ENCODE results near the gene PDE3A.

The PDE3A gene

GRCh38 chr12:20395791-20396550 lies 27.6 kb downstream of the PDE3A start:
- H3K4me1 ChIP-seq (ENCODE audit: control insufficient read depth, insufficient read depth, low read length), result no peaks in the 10 kb centered on the region
- no peak for DNase-seq (ENCODE audit: low read depth, low spot score)
- no peaks in the 10 kb centered on the region for H3K36me3 ChIP-seq (ENCODE audit: control insufficient read depth, insufficient read depth, low read length)
- H3K27ac ChIP-seq (ENCODE audit: low read length), result no peak overlapping the region
- WGBS (ENCODE audit: insufficient coverage, insufficient read length), result no CpG with 5 or more reads among the region's 6 CpGs
- no peaks in the 10 kb centered on the region for H3K27me3 ChIP-seq (ENCODE audit: control insufficient read depth, insufficient read depth, low read length)
- no peak overlapping the region for H3K4me3 ChIP-seq (ENCODE audit: low read length)
- H3K9me3 ChIP-seq (ENCODE audit: control insufficient read depth, insufficient read depth, low read length), result no peaks in the 10 kb centered on the region

- H3K27ac ChIP-seq (ENCODE audit: low read length), result no peak overlapping the region
- no peaks in the 10 kb centered on the region for H3K27me3 ChIP-seq (ENCODE audit: control insufficient read depth, insufficient read depth, low read length)
- H3K36me3 ChIP-seq (ENCODE audit: control insufficient read depth, insufficient read depth, low read length), result no peaks in the 10 kb centered on the region
- no peaks in the 10 kb centered on the region for H3K9me3 ChIP-seq (ENCODE audit: control insufficient read depth, insufficient read depth, low read length)
- no CpG with 5 or more reads among the region's 2 CpGs for WGBS (ENCODE audit: insufficient coverage, insufficient read length)
- no peak for DNase-seq (ENCODE audit: low read depth, low spot score)
- no peak overlapping the region for H3K4me3 ChIP-seq (ENCODE audit: low read length)
- no peaks in the 10 kb centered on the region; the same call in 1 of the 2 replicates for H3K4me1 ChIP-seq (ENCODE audit: control insufficient read depth, insufficient read depth, low read length)
These were observed 30.3 kb downstream of the PDE3A start for GRCh38 chr12:20398686-20399085.

- H3K36me3 ChIP-seq (ENCODE audit: control insufficient read depth, insufficient read depth, low read length), result no peaks in the 10 kb centered on the region
- H3K4me1 ChIP-seq (ENCODE audit: control insufficient read depth, insufficient read depth, low read length), result no peaks in the 10 kb centered on the region; the same call in 1 of the 2 replicates
- DNase-seq (ENCODE audit: low read depth, low spot score), result no peak
- no peaks in the 10 kb centered on the region for H3K9me3 ChIP-seq (ENCODE audit: control insufficient read depth, insufficient read depth, low read length)
- no peak overlapping the region for H3K27ac ChIP-seq (ENCODE audit: low read length)
- H3K4me3 ChIP-seq (ENCODE audit: low read length), result no peak overlapping the region
- H3K27me3 ChIP-seq (ENCODE audit: control insufficient read depth, insufficient read depth, low read length), result no peaks in the 10 kb centered on the region
- no CpG with 5 or more reads among the region's 6 CpGs for WGBS (ENCODE audit: insufficient coverage, insufficient read length)
These were observed 31.7 kb downstream of the PDE3A start for GRCh38 chr12:20400003-20400402.

- H3K27me3 ChIP-seq (ENCODE audit: control insufficient read depth, insufficient read depth, low read length), result no peaks in the 10 kb centered on the region
- H3K9me3 ChIP-seq (ENCODE audit: control insufficient read depth, insufficient read depth, low read length), result no peaks in the 10 kb centered on the region
- no peaks in the 10 kb centered on the region for H3K36me3 ChIP-seq (ENCODE audit: control insufficient read depth, insufficient read depth, low read length)
- no peak overlapping the region for H3K27ac ChIP-seq (ENCODE audit: low read length)
- DNase-seq (ENCODE audit: low read depth, low spot score), result no peak
- no peaks in the 10 kb centered on the region; the same call in 1 of the 2 replicates for H3K4me1 ChIP-seq (ENCODE audit: control insufficient read depth, insufficient read depth, low read length)
- H3K4me3 ChIP-seq (ENCODE audit: low read length), result no peak overlapping the region
- WGBS (ENCODE audit: insufficient coverage, insufficient read length), result no CpG with 5 or more reads among the region's 2 CpGs
These were observed 34.9 kb downstream of the PDE3A start for GRCh38 chr12:20403230-20403629.

GRCh38 chr12:20404576-20405346 lies 36.4 kb downstream of the PDE3A start:
- Histone ChIP-seq H3K9me3 (ENCODE audit: control insufficient read depth, insufficient read depth, low read length) (no peaks in the 10 kb centered on the region), H3K27me3 (ENCODE audit: control insufficient read depth, insufficient read depth, low read length) (no peaks in the 10 kb centered on the region), H3K4me1 (ENCODE audit: control insufficient read depth, insufficient read depth, low read length) (no peaks in the 10 kb centered on the region; the same call in 1 of the 2 replicates), H3K36me3 (ENCODE audit: control insufficient read depth, insufficient read depth, low read length) (no peaks in the 10 kb centered on the region), H3K4me3 (ENCODE audit: low read length) (no peak overlapping the region), H3K27ac (ENCODE audit: low read length) (no peak overlapping the region)
- WGBS (ENCODE audit: insufficient coverage, insufficient read length), result 100% methylated on average over 1 of the region's 6 CpGs
- DNase-seq (ENCODE audit: low read depth, low spot score), result no peak

- H3K27ac ChIP-seq (ENCODE audit: low read length), result no peak overlapping the region
- H3K4me1 ChIP-seq (ENCODE audit: control insufficient read depth, insufficient read depth, low read length), result peaks cover 2% of the 10 kb centered on the region
- no peaks in the 10 kb centered on the region for H3K36me3 ChIP-seq (ENCODE audit: control insufficient read depth, insufficient read depth, low read length)
- H3K4me3 ChIP-seq (ENCODE audit: low read length), result no peak overlapping the region
- WGBS (ENCODE audit: insufficient coverage, insufficient read length), result no CpG with 5 or more reads among the region's 2 CpGs
- no peaks in the 10 kb centered on the region for H3K9me3 ChIP-seq (ENCODE audit: control insufficient read depth, insufficient read depth, low read length)
- H3K27me3 ChIP-seq (ENCODE audit: control insufficient read depth, insufficient read depth, low read length), result no peaks in the 10 kb centered on the region
- DNase-seq (ENCODE audit: low read depth, low spot score), result no peak
These were observed 41.5 kb downstream of the PDE3A start for GRCh38 chr12:20409607-20410377.

GRCh38 chr12:20410734-20411133 lies 42.4 kb downstream of the PDE3A start:
- H3K27ac ChIP-seq (ENCODE audit: low read length), result no peak overlapping the region
- DNase-seq (ENCODE audit: low read depth, low spot score), result no peak
- H3K36me3 ChIP-seq (ENCODE audit: control insufficient read depth, insufficient read depth, low read length), result no peaks in the 10 kb centered on the region
- no peaks in the 10 kb centered on the region for H3K27me3 ChIP-seq (ENCODE audit: control insufficient read depth, insufficient read depth, low read length)
- H3K4me3 ChIP-seq (ENCODE audit: low read length), result no peak overlapping the region
- H3K9me3 ChIP-seq (ENCODE audit: control insufficient read depth, insufficient read depth, low read length), result no peaks in the 10 kb centered on the region
- no CpG with 5 or more reads among the region's 1 CpG for WGBS (ENCODE audit: insufficient coverage, insufficient read length)
- peaks cover 2% of the 10 kb centered on the region for H3K4me1 ChIP-seq (ENCODE audit: control insufficient read depth, insufficient read depth, low read length)

- Histone ChIP-seq H3K27ac (ENCODE audit: low read length) (no peak overlapping the region), H3K27me3 (ENCODE audit: control insufficient read depth, insufficient read depth, low read length) (no peaks in the 10 kb centered on the region), H3K36me3 (ENCODE audit: control insufficient read depth, insufficient read depth, low read length) (no peaks in the 10 kb centered on the region), H3K9me3 (ENCODE audit: control insufficient read depth, insufficient read depth, low read length) (no peaks in the 10 kb centered on the region), H3K4me3 (ENCODE audit: low read length) (no peak overlapping the region), H3K4me1 (ENCODE audit: control insufficient read depth, insufficient read depth, low read length) (peaks cover 2% of the 10 kb centered on the region)
- no CpG with 5 or more reads among the region's 3 CpGs for WGBS (ENCODE audit: insufficient coverage, insufficient read length)
- DNase-seq (ENCODE audit: low read depth, low spot score), result no peak
These were observed 43.0 kb downstream of the PDE3A start for GRCh38 chr12:20411345-20411744.

- no CpG with 5 or more reads among the region's 4 CpGs for WGBS (ENCODE audit: insufficient coverage, insufficient read length)
These were observed 46.7 kb downstream of the PDE3A start for GRCh38 chr12:20415028-20415427.

GRCh38 chr12:20415641-20416040 lies 47.3 kb downstream of the PDE3A start:
- Histone ChIP-seq H3K9me3 (ENCODE audit: control insufficient read depth, insufficient read depth, low read length) (no peaks in the 10 kb centered on the region), H3K27ac (ENCODE audit: low read length) (no peak overlapping the region), H3K27me3 (ENCODE audit: control insufficient read depth, insufficient read depth, low read length) (no peaks in the 10 kb centered on the region), H3K4me1 (ENCODE audit: control insufficient read depth, insufficient read depth, low read length) (peaks cover 2% of the 10 kb centered on the region), H3K36me3 (ENCODE audit: control insufficient read depth, insufficient read depth, low read length) (no peaks in the 10 kb centered on the region), H3K4me3 (ENCODE audit: low read length) (no peak overlapping the region)
- DNase-seq (ENCODE audit: low read depth, low spot score), result no peak
- WGBS (ENCODE audit: insufficient coverage, insufficient read length), result no CpG with 5 or more reads among the region's 6 CpGs

More at GRCh38 chr12:20415028-20415427, 46.7 kb downstream of the PDE3A start:
- no peaks in the 10 kb centered on the region for H3K36me3 ChIP-seq (ENCODE audit: control insufficient read depth, insufficient read depth, low read length)
- H3K27me3 ChIP-seq (ENCODE audit: control insufficient read depth, insufficient read depth, low read length), result no peaks in the 10 kb centered on the region
- no peak for DNase-seq (ENCODE audit: low read depth, low spot score)
- peaks cover 2% of the 10 kb centered on the region for H3K4me1 ChIP-seq (ENCODE audit: control insufficient read depth, insufficient read depth, low read length)
- H3K4me3 ChIP-seq (ENCODE audit: low read length), result no peak overlapping the region
- H3K27ac ChIP-seq (ENCODE audit: low read length), result no peak overlapping the region
- H3K9me3 ChIP-seq (ENCODE audit: control insufficient read depth, insufficient read depth, low read length), result no peaks in the 10 kb centered on the region
